PFSK-1 (cell line): ENCODE data around the gene MOCOS.

ENCODE experiments used
- FOXP2 ChIP-seq: optimal IDR thresholded peaks from 2 replicates; pipeline ENCODE3; 2011; ENCODE audit warnings: borderline replicate concordance, control low read depth, inconsistent platforms; ENCODE audit not compliant: insufficient read depth; ENCODE audit errors: extremely low read length, extremely low read depth
- POLR2AphosphoS5 ChIP-seq: IDR thresholded peaks from 2 replicates; pipeline ENCODE4 v1.6.1; 2012; ENCODE audit warnings: low read depth, mild to moderate bottlenecking, control low read depth, low read length, moderate library complexity
- SIN3A ChIP-seq: IDR thresholded peaks from 2 replicates; pipeline ENCODE4 v1.6.1; 2012; ENCODE audit warnings: mild to moderate bottlenecking, low read length, moderate library complexity, borderline replicate concordance; ENCODE audit not compliant: insufficient read depth
- TAF1 ChIP-seq: IDR thresholded peaks from 2 replicates; pipeline ENCODE4 v1.6.1; 2012; ENCODE audit warnings: low read length, control low read depth, borderline replicate concordance; ENCODE audit not compliant: insufficient read depth
- TF ChIP-seq, protein P1 (sequence below), 2 experiments: IDR thresholded peaks; 2 replicates each; pipeline versions ENCODE4 v1.6.1 to v1.8.0; 2011 to 2012; ENCODE audit warnings: low read depth in 2 of 2, low read length in 2 of 2, control low read depth in 1 of 2, inconsistent platforms in 1 of 2, mild to moderate bottlenecking in 1 of 2, moderate library complexity in 1 of 2; ENCODE audit not compliant: insufficient read depth in 1 of 2

DNA sequence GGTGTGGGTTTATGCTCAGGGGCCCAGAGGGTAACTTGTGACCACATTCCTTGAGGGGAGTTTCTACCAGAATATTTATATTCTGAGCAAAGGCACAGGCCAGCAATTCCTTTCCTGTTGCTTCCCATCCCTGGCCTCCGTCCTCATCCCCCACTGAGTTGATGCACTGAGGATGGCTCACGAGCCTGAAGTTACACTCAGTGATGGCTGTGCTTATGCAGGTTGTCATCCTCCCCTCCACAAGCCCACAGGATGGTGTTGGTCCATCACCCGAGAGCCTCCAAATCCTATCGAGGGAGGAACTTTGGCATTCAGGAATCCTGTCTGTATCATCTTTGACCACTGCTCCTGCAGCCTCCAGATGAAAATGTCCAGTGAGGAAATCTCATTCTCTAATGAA lies 81.9 kb downstream of the MOCOS start:
- TF ChIP-seq POLR2AphosphoS5 (no peak), SIN3A (no peak), TAF1 (no peak), FOXP2 (no peak)
- TF ChIP-seq, protein P1, sequence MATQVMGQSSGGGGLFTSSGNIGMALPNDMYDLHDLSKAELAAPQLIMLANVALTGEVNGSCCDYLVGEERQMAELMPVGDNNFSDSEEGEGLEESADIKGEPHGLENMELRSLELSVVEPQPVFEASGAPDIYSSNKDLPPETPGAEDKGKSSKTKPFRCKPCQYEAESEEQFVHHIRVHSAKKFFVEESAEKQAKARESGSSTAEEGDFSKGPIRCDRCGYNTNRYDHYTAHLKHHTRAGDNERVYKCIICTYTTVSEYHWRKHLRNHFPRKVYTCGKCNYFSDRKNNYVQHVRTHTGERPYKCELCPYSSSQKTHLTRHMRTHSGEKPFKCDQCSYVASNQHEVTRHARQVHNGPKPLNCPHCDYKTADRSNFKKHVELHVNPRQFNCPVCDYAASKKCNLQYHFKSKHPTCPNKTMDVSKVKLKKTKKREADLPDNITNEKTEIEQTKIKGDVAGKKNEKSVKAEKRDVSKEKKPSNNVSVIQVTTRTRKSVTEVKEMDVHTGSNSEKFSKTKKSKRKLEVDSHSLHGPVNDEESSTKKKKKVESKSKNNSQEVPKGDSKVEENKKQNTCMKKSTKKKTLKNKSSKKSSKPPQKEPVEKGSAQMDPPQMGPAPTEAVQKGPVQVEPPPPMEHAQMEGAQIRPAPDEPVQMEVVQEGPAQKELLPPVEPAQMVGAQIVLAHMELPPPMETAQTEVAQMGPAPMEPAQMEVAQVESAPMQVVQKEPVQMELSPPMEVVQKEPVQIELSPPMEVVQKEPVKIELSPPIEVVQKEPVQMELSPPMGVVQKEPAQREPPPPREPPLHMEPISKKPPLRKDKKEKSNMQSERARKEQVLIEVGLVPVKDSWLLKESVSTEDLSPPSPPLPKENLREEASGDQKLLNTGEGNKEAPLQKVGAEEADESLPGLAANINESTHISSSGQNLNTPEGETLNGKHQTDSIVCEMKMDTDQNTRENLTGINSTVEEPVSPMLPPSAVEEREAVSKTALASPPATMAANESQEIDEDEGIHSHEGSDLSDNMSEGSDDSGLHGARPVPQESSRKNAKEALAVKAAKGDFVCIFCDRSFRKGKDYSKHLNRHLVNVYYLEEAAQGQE (IDR thresholded peaks at IDR 0.05; ENCODE audit: insufficient read depth in 1 of 2, low read depth in 2 of 2, low read length in 2 of 2), result no peak
